Stimulated activated CD4-positive, alpha-beta T cell treated with anti-CD3 and anti-CD28 coated beads, Interleukin-1b, Interleukin-23, amount 100 ng/mL, for 4 hours (primary cell): Measurements from ENCODE around the gene OR8D1.

Experiments
- DNase-seq, 2 donors: peaks; one replicate each; pipeline ENCODE4 v3.0.0-alpha.2; 2020; ENCODE audit warnings: low read depth in 2 of 2

Gene OR8D1

GRCh38 chr11:124313849-124314248 lies at the start of gene OR8D1:
TSS of gene OR8D1 (minus strand) at chr11:124313949. CDS start at chr11:124310766, 3,183 bp downstream.
- DNase-seq = no peak

GRCh38 chr11:124359566-124359965 lies 45.8 kb upstream of the OR8D1 start:
- no peak for DNase-seq

DNA sequence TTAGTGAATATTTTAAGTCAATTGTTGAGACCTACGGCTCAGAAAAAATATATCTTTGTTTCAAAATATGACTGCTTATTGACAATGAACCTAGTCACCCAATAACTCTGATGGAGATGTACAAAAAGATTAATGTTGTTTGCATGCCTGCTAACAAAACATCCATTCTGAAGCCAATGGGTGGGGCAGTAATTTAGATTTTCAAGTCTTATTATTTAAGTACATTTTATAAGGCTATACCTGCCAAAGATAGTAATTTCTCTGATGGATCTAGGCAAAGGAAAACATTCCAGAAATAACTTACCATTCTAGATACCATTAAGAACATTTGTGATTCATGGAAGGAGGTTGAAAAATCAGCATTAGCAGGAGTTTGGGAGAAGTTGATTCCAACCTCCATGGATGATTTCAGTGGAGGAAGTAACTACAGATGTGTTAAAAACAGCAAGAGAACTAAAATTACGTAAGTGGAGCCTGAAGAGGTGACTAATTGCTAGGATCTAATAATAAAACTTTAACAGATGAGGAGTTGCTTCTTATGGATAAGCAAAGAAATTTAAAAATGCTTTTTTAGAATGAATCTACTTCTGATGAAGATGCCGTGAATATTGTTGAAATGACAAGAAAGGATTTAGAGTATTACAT lies 32.7 kb upstream of the OR8D1 start:
- DNase-seq = no peak

DNA sequence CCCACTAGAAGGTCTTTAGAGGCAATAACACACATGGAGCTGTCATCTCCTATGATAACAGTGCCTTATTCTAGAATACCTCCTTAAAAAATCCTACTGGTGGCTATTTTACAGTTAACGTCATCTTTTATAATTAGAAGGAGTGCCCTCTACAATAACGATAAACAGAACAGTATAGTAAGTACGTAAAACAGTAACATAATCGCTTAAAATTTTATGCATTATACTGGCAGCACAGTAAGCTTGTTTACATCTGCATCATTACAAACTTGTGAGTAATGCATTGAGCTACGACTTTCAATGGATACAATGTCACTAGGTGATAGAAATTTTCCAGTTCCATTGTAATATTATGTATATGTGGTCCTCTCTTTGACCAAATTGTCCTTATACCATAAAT lies 30.6 kb upstream of the OR8D1 start:
- no peak for DNase-seq

DNA sequence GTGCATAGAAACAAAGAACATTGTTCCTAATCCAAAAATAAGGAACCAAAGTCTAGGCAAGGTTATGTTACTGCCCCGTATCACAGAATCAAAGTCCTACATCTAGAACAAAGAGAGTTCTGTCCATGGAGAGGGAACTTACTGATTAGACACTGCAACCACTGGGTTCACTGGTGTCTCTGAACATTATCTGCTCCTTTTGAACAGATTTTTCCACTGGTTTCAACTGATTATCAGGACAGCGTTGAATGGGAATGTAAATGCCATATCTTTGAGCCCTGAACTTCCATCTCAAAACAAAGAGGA lies 26.3 kb upstream of the OR8D1 start:
- DNase-seq = no peak

DNA sequence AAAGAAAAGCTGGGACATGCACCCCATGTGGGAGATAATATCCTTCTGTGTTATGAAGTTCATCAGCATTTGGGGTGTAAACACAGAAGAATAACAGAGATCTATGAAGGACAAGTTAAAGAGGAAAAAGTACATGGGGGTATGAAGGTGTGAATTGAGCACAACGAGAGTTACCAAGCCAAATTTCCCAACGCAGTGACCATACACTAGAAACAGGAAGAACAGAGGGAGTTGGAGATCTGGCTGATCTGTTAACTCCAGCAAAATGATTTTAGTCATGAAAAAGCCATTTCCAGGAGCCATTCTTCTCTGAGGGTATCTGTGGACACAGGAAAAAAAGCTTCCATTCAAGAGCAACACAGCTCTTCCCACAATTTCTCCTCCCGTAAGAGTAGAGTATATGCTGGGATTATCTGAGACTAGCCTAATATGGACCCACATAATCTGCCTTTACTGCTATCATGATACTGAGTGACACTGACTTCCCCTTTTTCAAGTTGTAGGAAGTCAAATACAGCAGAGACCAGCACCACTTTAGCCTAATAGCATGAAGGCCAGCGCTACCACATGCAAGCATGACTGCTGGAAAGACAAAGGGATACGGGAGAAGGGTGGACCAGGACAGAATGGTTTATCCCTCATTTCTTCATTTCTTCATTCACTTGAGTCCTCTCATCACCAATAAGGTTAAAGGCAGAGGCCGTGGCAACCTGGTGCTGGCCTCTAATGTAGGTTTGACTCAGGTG lies 25.8 kb upstream of the OR8D1 start:
- DNase-seq = no peak

GRCh38 chr11:124331873-124332272 lies 18.1 kb upstream of the OR8D1 start:
- DNase-seq = no peak

- DNase-seq = no peak
These were observed 16.2 kb upstream of the OR8D1 start for GRCh38 chr11:124329787-124330478.

- DNase-seq = no peak
These were observed 14.0 kb upstream of the OR8D1 start for GRCh38 chr11:124327775-124328174.

DNA sequence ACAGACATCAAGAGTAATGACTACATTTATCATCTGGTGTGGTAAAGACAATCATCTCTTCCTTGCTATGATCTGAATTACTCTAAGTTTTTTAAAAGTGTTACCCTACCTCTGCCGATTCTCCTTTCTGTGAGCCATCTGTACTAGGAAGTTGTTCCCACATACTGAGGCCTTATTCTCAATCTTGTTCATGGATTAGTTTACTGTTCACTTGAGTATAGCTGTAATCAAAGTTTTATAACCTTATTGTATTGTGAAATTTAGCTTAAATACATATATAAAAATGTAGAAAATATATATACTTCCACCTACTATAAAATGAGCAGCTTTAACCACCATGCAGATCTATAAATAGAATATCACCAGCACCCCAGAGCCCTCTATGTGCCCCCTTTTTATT lies 8.6 kb upstream of the OR8D1 start:
- no peak for DNase-seq

DNA sequence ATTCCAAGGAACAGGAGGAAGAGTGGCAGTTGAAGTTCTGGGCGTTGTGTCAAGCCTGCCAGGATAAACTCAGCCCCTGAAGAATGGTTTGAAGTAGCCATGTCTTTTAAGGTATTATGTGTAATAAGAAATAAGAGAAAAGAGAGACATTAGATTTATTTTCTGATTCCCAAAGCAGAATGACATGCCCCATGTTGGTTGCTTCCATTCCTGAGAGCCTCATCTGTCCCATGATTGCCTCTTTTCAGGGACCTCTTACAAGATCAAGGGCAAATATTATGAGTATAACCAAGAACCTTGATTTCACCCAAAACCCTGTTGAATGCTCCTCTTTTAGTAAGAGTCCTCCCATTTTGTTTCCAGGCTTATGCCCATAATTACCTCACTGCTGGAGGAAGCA lies 6.3 kb upstream of the OR8D1 start, which contains the start of gene OR8D2:
TSS of gene OR8D2 (minus strand) at position 101 of the 400 bp plus-strand sequence. CDS start at position 101, 0 bp downstream.
- no peak for DNase-seq

- no peak for DNase-seq
These were observed 1.3 kb upstream of the OR8D1 start for GRCh38 chr11:124315052-124315451.

DNA sequence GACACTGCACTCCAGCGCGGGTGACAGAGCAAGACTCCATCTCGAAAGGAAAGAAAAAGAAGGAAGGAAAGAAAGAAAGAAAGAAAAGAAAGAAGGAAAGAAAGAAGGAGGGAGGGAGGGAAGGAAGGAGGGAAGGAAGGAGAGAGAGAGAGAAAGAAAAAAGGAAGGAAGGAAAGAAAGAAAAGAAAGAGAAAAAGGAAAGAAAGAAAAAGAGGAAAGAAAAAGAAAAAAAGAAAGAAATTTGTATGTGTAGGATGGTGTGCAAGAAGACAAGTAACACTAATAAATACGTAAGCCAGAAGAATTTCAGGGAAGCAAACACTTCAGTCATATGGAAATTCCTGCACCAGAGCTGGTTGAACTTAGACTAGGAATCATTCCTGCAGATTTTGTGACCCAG lies 618 bp downstream of the OR8D1 start:
- DNase-seq = no peak

- no peak for DNase-seq
These were observed 2.1 kb downstream of the OR8D1 start for GRCh38 chr11:124311670-124312069.

DNA sequence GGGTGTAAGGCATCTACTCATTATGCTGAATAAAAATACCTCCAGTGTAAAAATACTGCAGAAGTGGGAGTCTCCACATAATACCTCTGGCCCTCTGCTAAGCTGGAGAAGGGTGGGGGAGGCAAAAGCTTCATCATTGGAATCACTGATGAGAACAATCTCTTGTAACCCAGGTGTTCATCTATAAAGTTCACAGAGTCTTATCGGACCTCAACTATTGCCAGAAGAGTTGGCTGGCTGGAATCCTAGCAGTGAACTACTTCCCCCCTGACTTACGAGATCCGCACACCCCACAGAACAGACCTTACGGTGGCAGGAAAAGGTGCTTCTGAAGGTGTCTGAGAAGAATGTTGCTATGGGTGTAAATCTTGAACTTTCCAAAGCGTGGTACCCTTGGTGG lies 2.5 kb downstream of the OR8D1 start:
- no peak for DNase-seq

- no peak for DNase-seq
These were observed 3.0 kb downstream of the OR8D1 start for GRCh38 chr11:124310721-124311120.

DNA sequence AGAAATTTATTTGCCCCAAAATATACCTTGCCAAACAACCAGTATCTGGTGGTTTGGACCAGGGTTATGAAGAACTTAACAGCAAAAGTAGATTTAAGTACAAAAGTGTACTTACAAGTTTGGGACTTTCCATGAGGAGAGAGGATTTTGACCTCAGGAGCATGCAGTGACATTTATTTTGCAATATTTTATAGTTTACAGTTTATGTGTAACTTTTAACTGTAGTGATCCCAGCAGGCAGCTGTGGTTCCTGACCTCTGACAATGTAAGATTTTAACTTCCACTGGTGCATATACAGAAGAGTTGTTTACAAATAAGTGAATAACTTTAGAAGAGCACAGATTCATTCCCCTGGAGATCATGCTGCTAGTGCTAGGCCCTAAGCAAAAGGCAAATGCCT lies 6.7 kb downstream of the OR8D1 start:
- DNase-seq = no peak

DNA sequence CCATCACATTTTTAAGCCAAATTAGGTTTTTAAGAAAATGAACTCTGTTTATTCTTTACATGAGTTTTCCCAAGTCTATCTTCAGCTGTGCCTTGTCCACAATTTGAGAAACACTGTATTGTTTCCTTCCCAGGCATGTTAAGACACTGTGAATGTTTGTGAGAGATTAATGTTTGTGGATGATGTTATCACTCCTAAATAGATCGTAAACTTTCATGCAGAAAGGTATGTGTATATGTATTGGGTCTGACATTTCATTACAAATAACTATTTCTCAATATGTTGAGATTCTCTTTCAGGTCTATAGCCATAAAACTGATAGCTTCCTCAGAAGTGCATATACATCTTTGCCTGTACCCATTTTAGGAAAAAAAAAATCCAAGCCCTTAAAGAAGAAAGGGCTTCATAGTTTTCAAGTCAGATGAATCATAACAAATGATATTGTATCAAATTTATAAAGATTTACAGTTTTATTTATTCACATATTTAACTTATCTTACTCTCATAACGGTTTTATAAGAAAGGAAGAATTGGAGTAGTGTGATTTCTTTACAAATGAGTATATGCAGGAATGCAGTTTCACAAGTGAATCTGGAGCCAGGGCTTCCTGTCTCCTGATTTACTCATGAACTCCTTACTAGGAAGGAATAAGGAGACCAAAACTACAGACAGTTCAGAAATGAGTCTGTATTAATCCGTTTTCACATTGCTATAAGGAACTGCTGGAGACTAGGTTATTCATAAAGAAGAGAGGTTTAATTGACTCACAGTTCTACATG lies 11.2 kb downstream of the OR8D1 start:
- DNase-seq = no peak

DNA sequence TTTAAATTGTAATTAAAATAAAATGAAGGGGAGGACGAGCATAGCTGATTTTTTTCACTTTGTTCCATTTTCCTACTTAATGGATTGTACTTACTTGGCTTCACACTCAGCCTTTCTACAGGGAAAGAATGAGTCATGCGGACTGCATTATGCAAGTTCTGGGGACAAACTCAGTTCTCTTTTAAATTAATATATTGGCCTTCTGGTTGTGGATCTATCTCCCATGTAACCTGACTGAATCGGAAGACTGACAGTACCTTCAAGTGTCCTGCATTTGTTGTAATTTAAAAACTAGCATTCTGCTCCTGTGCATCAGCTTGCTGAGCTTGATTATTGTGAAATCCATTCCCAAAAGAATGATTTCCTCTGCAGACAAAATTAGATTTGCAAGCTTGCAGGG lies 12.2 kb downstream of the OR8D1 start:
- no peak for DNase-seq

GRCh38 chr11:124297921-124298320 lies 15.8 kb downstream of the OR8D1 start:
- DNase-seq = no peak

- no peak for DNase-seq
These were observed 17.7 kb downstream of the OR8D1 start for GRCh38 chr11:124296016-124296415.

DNA sequence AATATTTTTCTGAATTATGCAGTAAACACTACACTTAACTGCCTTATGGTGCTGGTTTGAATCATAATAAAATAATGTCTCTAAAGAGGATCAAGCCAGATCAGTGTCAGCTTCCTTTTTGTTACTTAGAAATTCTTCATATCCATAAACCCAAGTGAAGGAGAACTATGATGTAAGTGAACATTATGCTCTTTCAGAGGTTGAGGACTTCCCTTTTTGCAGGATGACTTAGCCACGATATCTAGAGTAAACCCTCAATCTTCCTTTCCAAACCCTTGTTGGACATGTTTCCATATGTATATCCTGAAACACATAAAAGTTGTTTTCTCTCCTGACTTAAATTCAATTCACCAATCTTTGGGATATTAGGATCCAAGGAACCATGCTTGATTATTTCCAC lies 19.1 kb downstream of the OR8D1 start:
- no peak for DNase-seq
